HepG2 (cell line): ENCODE data around the gene SYNGR4. TPM values are rescaled to one million over a fixed set of nuclear protein-coding genes. Genes with fewer than 3 reads are reported as not detected.

ENCODE experiments used
- ATAC-seq: fragments of 200-7000 bp; cut with Tn5 transposase; 3 replicates; pipeline ENCODE4 v1.9.1; 2020; ENCODE audit warnings: mild to moderate bottlenecking, moderate library complexity
- BruUV-seq: library from RNA; stranded (reverse); fragments of 400-500 nt; replicated peaks from 2 replicates; lab custom pipeline; 2021; lab: Mats Ljungman, UMichigan
- CTCF ChIA-PET: fragments of 300-600 bp; formaldehyde crosslinking; extraction: SDS; loops from one replicate; lab custom pipeline; 2021; ENCODE audit warnings: low total read pairs, inconsistent platforms, low intra/inter-chr PET ratio; lab: Yijun Ruan, JAX
- POLR2A ChIA-PET: fragments of 350-600 bp; sonication (Branson Sonifier 250); formaldehyde crosslinking; loops from one replicate; lab custom pipeline; 2020; ENCODE audit warnings: antibody characterized with exemption, inconsistent platforms; lab: Yijun Ruan, JAX
- DNase-seq: peaks from one replicate; pipeline ENCODE4 v3.0.0-alpha.2; 2015; ENCODE audit warnings: low spot score
- FAIRE-seq: peaks from 3 replicates; lab custom pipeline; 2011; peaks lifted over from hg19 to GRCh38; lab: Jason Lieb, UNC
- H2AFZ ChIP-seq: one replicate; pipeline ENCODE4 v1.6.1; 2011; ENCODE audit warnings: low read length, inconsistent platforms
- H3K27ac ChIP-seq: fragments of 300-600 bp; 3 replicates; pipeline ENCODE4 v1.8.0; 2011; ENCODE audit warnings: mixed run types, mild to moderate bottlenecking, mixed read lengths, low read length, inconsistent platforms; ENCODE audit not compliant: insufficient read depth; ENCODE audit errors: extremely low read length
- H3K27me3 ChIP-seq, 2 experiments: fragments of 200-600 bp in 1 of 2; 2 replicates in 1 of 2; 3 replicates in 1 of 2; pipeline versions ENCODE4 v1.6.0 to v1.8.0; 2011; ENCODE audit warnings: low read length in 2 of 2, mild to moderate bottlenecking in 2 of 2, moderate library complexity in 2 of 2, inconsistent platforms in 1 of 2; ENCODE audit not compliant: insufficient read depth in 2 of 2, control insufficient read depth in 1 of 2
- H3K36me3 ChIP-seq, 2 experiments: fragments of 200-600 bp in 1 of 2; replicated peaks in 1 of 2; 2 replicates in 1 of 2; 3 replicates in 1 of 2; pipeline versions ENCODE4 v1.5.1 to v1.8.0; 2011; ENCODE audit warnings: low read length in 2 of 2, inconsistent platforms in 1 of 2; ENCODE audit not compliant: insufficient read depth in 2 of 2, control insufficient read depth in 1 of 2
- H3K4me1 ChIP-seq: 2 replicates; pipeline ENCODE4 v1.5.1; 2012; ENCODE audit warnings: low read length, inconsistent platforms; ENCODE audit not compliant: insufficient read depth
- H3K4me2 ChIP-seq: 2 replicates; pipeline ENCODE4 v1.6.0; 2011; ENCODE audit warnings: low read depth, low read length, inconsistent platforms
- H3K4me3 ChIP-seq, 3 experiments: fragments of 200-600 bp in 1 of 3; sonication (generic), shearing (Covaris generic) in 1 of 3; replicated peaks in 1 of 3; 2 replicates each; pipeline ENCODE4 v1.5.1; 2011 to 2016; ENCODE audit warnings: low read length in 3 of 3, inconsistent platforms in 2 of 3, low read depth in 2 of 3, mild to moderate bottlenecking in 2 of 3, control low read depth in 1 of 3, mixed read lengths in 1 of 3; ENCODE audit not compliant: insufficient read depth in 1 of 3
- H3K79me2 ChIP-seq: one replicate; pipeline ENCODE4 v1.6.1; 2011; ENCODE audit warnings: low read length, inconsistent platforms; ENCODE audit not compliant: insufficient read depth
- H3K9ac ChIP-seq: 2 replicates; pipeline ENCODE4 v1.6.0; 2011; ENCODE audit warnings: mild to moderate bottlenecking, low read depth, low read length, inconsistent platforms; ENCODE audit not compliant: insufficient read depth
- H3K9me3 ChIP-seq: 2 replicates; pipeline ENCODE4 v1.5.1; 2012; ENCODE audit warnings: mild to moderate bottlenecking, low read length
- H4K20me1 ChIP-seq: 2 replicates; pipeline ENCODE4 v1.6.0; 2011; ENCODE audit warnings: inconsistent platforms, mild to moderate bottlenecking, low read length, moderate library complexity; ENCODE audit not compliant: insufficient read depth
- AKAP8 ChIP-seq: sonication (generic); formaldehyde crosslinking; IDR thresholded peaks from 2 replicates; pipeline ENCODE4 v1.5.1; 2020; ENCODE audit warnings: mild to moderate bottlenecking, missing genetic modification reagents
- ISX ChIP-seq: sonication (generic); formaldehyde crosslinking; conservative IDR thresholded peaks from 2 replicates; pipeline ENCODE4 v1.5.0; 2020; ENCODE audit warnings: missing genetic modification reagents
- ZNF232 ChIP-seq: sonication (generic); formaldehyde crosslinking; IDR thresholded peaks from 2 replicates; pipeline ENCODE4 v1.4.0; 2020; ENCODE audit warnings: missing genetic modification reagents, borderline replicate concordance
- ZNF629 ChIP-seq: sonication (generic); formaldehyde crosslinking; conservative IDR thresholded peaks from 2 replicates; pipeline ENCODE4 v1.5.0; 2020; ENCODE audit warnings: missing genetic modification reagents
- ZNF776 ChIP-seq: sonication (generic); formaldehyde crosslinking; IDR thresholded peaks from 2 replicates; pipeline ENCODE4 v1.4.0; 2020; ENCODE audit warnings: mild to moderate bottlenecking, missing genetic modification reagents
- WGBS: methylation state at CpG from one replicate; pipeline ENCODE4 v1.1.6; 2017; ENCODE audit warnings: low lambda C conversion rate; 5-methylcytosine and 5-hydroxymethylcytosine counted together
- in situ Hi-C: cut with HindIII; loops from 2 replicates; pipeline ENCODE4 v1.10.0; 2017; ENCODE audit warnings: low pct_unique_long_range_greater_than_20kb; ENCODE audit not compliant: extremely low pct_ligation_motif_present
- intact Hi-C: fragments of 100-400 bp; cut with micrococcal nuclease; formaldehyde crosslinking; loops from one replicate; pipeline ENCODE4 v1.10.0; 2022; ENCODE audit not compliant: unreplicated experiment
- polyA plus RNA-seq, 8 experiments: library from polyadenylated mRNA; depleted of rRNA in 3 of 8; stranded (reverse) in 7 of 8; unstranded in 1 of 8; fragments of >200 nt; fragmentation: Illumina TruSeq in 4 of 8; extraction: Trizol in 4 of 8; gene quantifications; 2 replicates each; pipeline versions ENCODE4 v1.2.1 to v1.2.3, GENCODE V29; 2011 to 2016; ENCODE audit warnings: low read depth in 4 of 8, missing spikeins in 1 of 8, mixed read lengths in 1 of 8; ENCODE audit not compliant: insufficient read depth in 1 of 8
- total RNA-seq, 5 experiments: library from RNA; depleted of rRNA; stranded (reverse); fragments of >200 nt; fragmentation: Illumina TruSeq; extraction: Trizol; gene quantifications; 2 replicates each; pipeline ENCODE4 v1.2.3, GENCODE V29; 2016; ENCODE audit warnings: low read depth in 1 of 5
- TF ChIP-seq, protein P1 (sequence below), 2 experiments: IDR thresholded peaks; 2 replicates each; pipeline ENCODE4 v1.6.1; 2011 to 2012; ENCODE audit warnings: low read length in 2 of 2, borderline replicate concordance in 1 of 2, low read depth in 1 of 2, mild to moderate bottlenecking in 1 of 2, moderate library complexity in 1 of 2

SYNGR4 gene
- total and polyA plus RNA-seq, 2 of the 13 experiments (the other 11 are each of a cell fraction or from before 2014, with no cell fraction given): not detected

DNA sequence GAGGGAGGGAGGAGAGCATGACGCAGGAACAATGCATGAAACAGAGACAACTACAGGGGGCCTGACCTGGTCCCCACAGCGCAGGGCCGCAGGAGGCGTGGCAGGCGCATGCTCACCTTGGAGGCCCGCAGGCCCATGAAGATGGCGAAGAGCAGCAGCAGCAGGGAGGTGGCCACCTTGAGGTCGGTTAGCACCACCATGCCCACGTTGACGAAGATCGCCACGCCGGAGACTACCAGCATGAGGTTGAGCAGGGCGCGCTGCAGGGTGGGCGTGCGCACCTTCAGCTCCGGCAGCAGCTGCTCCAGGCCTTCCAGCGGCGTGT, 21.8 kb upstream of the SYNGR4 start (continued):
- TF ChIP-seq, protein P1, sequence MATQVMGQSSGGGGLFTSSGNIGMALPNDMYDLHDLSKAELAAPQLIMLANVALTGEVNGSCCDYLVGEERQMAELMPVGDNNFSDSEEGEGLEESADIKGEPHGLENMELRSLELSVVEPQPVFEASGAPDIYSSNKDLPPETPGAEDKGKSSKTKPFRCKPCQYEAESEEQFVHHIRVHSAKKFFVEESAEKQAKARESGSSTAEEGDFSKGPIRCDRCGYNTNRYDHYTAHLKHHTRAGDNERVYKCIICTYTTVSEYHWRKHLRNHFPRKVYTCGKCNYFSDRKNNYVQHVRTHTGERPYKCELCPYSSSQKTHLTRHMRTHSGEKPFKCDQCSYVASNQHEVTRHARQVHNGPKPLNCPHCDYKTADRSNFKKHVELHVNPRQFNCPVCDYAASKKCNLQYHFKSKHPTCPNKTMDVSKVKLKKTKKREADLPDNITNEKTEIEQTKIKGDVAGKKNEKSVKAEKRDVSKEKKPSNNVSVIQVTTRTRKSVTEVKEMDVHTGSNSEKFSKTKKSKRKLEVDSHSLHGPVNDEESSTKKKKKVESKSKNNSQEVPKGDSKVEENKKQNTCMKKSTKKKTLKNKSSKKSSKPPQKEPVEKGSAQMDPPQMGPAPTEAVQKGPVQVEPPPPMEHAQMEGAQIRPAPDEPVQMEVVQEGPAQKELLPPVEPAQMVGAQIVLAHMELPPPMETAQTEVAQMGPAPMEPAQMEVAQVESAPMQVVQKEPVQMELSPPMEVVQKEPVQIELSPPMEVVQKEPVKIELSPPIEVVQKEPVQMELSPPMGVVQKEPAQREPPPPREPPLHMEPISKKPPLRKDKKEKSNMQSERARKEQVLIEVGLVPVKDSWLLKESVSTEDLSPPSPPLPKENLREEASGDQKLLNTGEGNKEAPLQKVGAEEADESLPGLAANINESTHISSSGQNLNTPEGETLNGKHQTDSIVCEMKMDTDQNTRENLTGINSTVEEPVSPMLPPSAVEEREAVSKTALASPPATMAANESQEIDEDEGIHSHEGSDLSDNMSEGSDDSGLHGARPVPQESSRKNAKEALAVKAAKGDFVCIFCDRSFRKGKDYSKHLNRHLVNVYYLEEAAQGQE (IDR thresholded peaks at IDR 0.05; ENCODE audit: borderline replicate concordance in 1 of 2, low read depth in 1 of 2, low read length in 2 of 2): no peak

DNA sequence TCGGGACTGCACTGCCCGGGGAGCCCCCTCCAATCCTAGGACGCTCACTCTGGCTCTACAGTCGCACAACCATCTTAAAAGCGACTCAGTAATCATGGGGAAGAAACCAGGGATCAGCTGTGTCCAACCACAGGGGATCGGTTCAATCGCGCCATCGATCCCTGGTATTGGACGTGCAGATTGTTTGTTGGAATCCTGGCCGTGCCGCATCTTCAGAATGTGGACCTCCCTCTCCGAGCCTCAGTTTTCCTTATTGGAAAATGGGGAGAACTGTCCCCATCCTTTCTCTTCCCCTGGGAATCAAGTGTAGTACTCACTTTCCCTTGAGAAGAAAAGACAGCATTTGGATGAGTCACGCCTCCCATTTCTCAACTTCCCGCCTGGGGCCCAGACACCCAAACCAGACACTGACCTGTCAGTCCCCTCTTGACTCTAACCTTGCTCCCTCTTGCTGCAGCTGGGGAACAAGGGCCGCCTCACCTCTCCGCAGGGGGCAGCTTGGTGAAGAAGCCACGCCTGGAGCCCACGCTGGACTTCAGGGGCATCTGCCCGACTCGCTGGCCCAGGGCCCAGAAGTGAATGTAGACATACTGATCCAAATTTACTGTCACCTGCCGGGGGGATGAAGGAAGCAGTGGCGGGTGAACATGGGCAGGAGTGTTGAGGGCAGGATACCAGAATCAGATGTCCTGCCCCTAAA, 21.2 kb upstream of the SYNGR4 start:
- peaks cover 11% of the 10 kb centered on the region for H3K4me1 ChIP-seq
- intact Hi-C loops: no loop called here
- ChIA-PET CTCF (no interaction called here), POLR2A (no interaction called here)
- no peak overlapping the region for H3K4me2 ChIP-seq
- DNase-seq (no peak), FAIRE-seq (no peak), ATAC-seq (no peak)
- H3K27ac ChIP-seq: no peak overlapping the region
- in situ Hi-C loops: no loop called here
- BruUV-seq: no TSS peak
- H3K27me3 ChIP-seq: no peaks in the 10 kb centered on the region
- peaks cover 1 to 17% of the 10 kb centered on the region in 2 experiments; a peak in 4 of 5 replicates for H3K36me3 ChIP-seq
- 95% methylated on average over 21 of the region's 23 CpGs for WGBS
- H3K9me3 ChIP-seq: no peaks in the 10 kb centered on the region
- TF ChIP-seq ZNF776 (CRISPR knock-in tag) (no peak), ISX (no peak), ZNF232 (CRISPR knock-in tag) (no peak), ZNF629 (CRISPR knock-in tag) (peak; percentile 69), AKAP8 (no peak)
- no peaks in the 10 kb centered on the region for H4K20me1 ChIP-seq
- H3K4me3 ChIP-seq: no peak overlapping the region
- H3K79me2 ChIP-seq: no peaks in the 10 kb centered on the region
- H2AFZ ChIP-seq: no peak overlapping the region
- H3K9ac ChIP-seq: no peak overlapping the region
